Measurements from ENCODE around the gene CELF2.
A peak's percentile ranks its signal among the peaks of the same experiment; 100 is the strongest.

CELF2 gene

DNA sequence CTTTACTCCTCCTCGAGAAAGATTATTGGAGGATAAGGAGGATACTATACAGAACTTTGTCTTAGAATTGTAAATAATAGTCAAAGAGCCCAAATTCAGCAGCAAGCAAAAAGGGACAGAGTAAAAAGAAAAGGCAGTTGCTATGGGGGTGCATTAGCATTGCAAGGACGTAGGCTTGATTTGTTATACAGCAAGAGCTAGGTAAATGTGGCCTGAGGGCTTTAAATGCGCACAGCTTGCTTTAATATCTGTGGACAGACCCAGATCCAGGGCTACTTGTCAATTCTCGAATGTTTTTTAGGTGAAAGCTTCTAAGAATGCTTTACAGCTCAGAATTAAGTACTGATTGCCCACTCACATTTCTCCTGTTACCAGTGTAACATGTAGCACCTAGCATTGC, 58.5 kb downstream of the CELF2 start:
- no peak for DNase-seq (ENCODE audit: low spot score)
- in situ Hi-C loops (cut with MboI; ENCODE audit: low pct_unique_long_range_greater_than_20kb, low sequenced_read_pairs, unreplicated experiment): no loop called here
- TF ChIP-seq, protein P1, sequence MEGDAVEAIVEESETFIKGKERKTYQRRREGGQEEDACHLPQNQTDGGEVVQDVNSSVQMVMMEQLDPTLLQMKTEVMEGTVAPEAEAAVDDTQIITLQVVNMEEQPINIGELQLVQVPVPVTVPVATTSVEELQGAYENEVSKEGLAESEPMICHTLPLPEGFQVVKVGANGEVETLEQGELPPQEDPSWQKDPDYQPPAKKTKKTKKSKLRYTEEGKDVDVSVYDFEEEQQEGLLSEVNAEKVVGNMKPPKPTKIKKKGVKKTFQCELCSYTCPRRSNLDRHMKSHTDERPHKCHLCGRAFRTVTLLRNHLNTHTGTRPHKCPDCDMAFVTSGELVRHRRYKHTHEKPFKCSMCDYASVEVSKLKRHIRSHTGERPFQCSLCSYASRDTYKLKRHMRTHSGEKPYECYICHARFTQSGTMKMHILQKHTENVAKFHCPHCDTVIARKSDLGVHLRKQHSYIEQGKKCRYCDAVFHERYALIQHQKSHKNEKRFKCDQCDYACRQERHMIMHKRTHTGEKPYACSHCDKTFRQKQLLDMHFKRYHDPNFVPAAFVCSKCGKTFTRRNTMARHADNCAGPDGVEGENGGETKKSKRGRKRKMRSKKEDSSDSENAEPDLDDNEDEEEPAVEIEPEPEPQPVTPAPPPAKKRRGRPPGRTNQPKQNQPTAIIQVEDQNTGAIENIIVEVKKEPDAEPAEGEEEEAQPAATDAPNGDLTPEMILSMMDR (IDR thresholded peaks at IDR 0.05; ENCODE audit: extremely low read depth, insufficient read depth, missing control alignments): no peak

DNA sequence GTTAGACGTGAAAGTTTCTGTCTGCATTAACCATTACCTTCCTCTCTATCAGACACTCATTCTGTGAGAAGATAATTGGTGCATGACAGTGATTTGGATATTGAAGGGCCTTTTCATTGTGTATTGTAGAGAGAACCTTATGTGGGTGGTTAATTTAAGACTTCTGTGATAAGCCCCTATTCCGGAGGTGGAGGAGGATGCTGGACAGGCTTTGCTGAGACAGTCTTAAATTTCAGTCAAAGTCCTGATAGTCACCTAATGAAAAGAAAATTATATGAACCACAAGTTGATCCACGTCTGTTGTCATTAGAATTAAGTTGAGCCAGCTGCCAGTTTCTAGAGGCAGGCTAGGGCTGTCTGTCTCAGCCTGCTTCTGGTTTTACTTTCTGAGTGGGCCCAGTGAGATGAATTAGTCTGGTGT, 62.9 kb downstream of the CELF2 start:
- TF ChIP-seq, protein P1 (IDR thresholded peaks at IDR 0.05; ENCODE audit: extremely low read depth, insufficient read depth, missing control alignments): no peak
- in situ Hi-C loops (cut with MboI; ENCODE audit: low pct_unique_long_range_greater_than_20kb, low sequenced_read_pairs, unreplicated experiment): no loop called here
- DNase-seq (ENCODE audit: low spot score): peak; percentile 24

DNA sequence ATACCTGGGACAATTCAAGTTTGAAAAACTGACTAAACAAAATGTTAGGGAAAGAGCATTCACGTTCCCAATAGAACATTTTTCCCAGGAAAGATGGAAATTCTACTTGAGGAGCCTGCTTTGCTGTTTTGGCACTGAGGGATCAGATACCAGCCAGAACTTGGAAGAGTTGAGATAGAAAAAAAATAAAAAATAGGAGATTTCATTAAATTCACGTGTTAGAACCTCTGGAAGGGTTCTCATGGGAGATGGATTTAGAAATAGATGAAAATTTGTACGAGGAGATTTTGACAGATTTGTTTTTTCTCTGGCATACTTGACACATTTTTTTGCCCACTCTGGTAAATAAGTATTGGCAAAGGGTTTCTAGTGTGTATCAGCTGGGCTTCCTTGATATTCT, 63.7 kb downstream of the CELF2 start:
- in situ Hi-C loops (cut with MboI; ENCODE audit: low pct_unique_long_range_greater_than_20kb, low sequenced_read_pairs, unreplicated experiment): no loop called here
- TF ChIP-seq, protein P1 (IDR thresholded peaks at IDR 0.05; ENCODE audit: extremely low read depth, insufficient read depth, missing control alignments): no peak
- DNase-seq (ENCODE audit: low spot score): no peak

DNA sequence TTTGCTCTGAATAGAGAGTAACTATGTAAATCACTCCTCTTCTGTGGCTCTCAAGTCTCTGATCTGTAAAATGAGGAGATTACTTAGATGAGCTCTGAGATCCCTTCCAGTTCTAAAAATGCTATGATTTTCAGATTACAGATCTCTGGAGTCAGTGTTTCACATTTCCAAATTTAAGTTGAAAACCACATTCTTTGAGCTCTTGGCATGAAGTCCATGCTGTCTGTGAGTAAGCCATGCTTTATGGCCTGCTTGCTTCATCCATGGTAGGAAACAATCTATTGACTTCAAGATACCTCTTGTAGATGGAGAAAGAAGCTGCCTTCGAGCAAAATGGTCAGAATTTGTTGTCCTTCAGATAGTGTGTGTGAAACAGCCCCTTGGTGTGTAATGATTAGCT, 64.9 kb downstream of the CELF2 start:
- no peak for DNase-seq (ENCODE audit: low spot score)
- in situ Hi-C loops (cut with MboI; ENCODE audit: low pct_unique_long_range_greater_than_20kb, low sequenced_read_pairs, unreplicated experiment): no loop called here
- TF ChIP-seq, protein P1 (IDR thresholded peaks at IDR 0.05; ENCODE audit: extremely low read depth, insufficient read depth, missing control alignments): no peak

DNA sequence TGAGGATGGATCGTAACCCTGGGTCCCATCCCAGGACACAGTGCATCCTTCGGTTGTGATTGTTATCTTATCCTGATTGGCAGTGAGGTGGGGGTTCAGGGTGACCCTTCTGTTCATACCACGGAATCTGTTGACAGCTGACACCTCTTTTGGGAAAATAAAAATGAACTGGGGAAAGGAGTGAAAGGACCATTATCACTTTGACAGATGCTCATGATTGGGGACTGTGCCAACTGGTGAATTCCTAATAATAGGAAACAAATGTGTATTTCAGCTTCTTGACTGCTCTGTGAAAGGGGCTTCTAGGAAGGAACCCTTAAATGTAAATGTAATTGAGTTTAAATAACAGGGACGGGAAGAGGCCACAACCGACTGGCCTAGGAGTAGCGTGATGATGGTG, 65.4 kb downstream of the CELF2 start:
- no peak for DNase-seq (ENCODE audit: low spot score)
- TF ChIP-seq, protein P1 (IDR thresholded peaks at IDR 0.05; ENCODE audit: extremely low read depth, insufficient read depth, missing control alignments): no peak
- in situ Hi-C loops (cut with MboI; ENCODE audit: low pct_unique_long_range_greater_than_20kb, low sequenced_read_pairs, unreplicated experiment): no loop called here

DNA sequence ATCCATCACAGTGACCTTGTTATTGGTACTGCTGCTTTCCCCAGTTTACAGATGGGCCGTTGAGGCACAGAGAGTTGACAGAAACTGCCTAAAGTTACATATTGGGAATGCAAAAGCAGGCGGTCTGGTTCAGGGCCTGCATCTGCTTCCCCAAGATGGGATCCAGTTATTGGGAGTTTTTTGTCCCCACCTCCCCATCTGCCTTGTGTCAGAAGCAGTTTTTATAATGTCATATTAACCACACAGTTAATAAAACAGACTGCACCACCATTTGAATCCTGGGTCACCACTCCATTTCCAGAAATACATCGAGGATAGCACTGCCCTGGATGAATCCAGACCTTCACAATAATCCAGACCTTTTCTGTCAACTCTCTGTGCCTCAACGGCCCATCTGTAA, 67.9 kb downstream of the CELF2 start:
- in situ Hi-C loops (cut with MboI; ENCODE audit: low pct_unique_long_range_greater_than_20kb, low sequenced_read_pairs, unreplicated experiment): no loop called here
- DNase-seq (ENCODE audit: low spot score): no peak
- TF ChIP-seq, protein P1 (IDR thresholded peaks at IDR 0.05; ENCODE audit: extremely low read depth, insufficient read depth, missing control alignments): no peak

All from GM13977 (cell line).